GM12878 (cell line): ENCODE data around the gene ZBTB34. TPM values are rescaled to one million over a fixed set of nuclear protein-coding genes. Genes with fewer than 3 reads are reported as not detected.

Source experiments
- ATAC-seq: fragments of 200-7000 bp; cut with Tn5 transposase; 3 replicates; pipeline ENCODE4 v1.9.1; 2020; ENCODE audit warnings: mild to moderate bottlenecking, moderate library complexity
- BruUV-seq: library from RNA; stranded (reverse); fragments of 400-500 nt; replicated peaks from 2 replicates; lab custom pipeline; 2021; lab: Mats Ljungman, UMichigan
- CTCF ChIA-PET: fragments of 300-600 bp; sonication (Branson Sonifier 250); formaldehyde crosslinking; extraction: SDS; loops from one replicate; lab custom pipeline; 2021; ENCODE audit warnings: inconsistent platforms; lab: Yijun Ruan, JAX
- POLR2A ChIA-PET: fragments of 350-600 bp; formaldehyde crosslinking; extraction: SDS; loops from one replicate; lab custom pipeline; 2021; ENCODE audit warnings: inconsistent platforms; lab: Charles Lee
- RAD21 ChIA-PET: fragments of 300-600 bp; sonication (Branson Sonifier 250); formaldehyde crosslinking; loops from one replicate; lab custom pipeline; 2023; ENCODE audit warnings: antibody characterized with exemption; ENCODE audit not compliant: unreplicated experiment; lab: Charles Lee
- SMC1A ChIA-PET: fragments of 300-600 bp; sonication (Branson Sonifier 250); formaldehyde crosslinking; loops from one replicate; lab custom pipeline; 2023; ENCODE audit not compliant: unreplicated experiment, uncharacterized antibody; lab: Charles Lee
- DNase-seq: peaks from one replicate; pipeline ENCODE4 v3.0.0-alpha.2; 2011; ENCODE audit warnings: low read depth, low spot score
- FAIRE-seq: peaks from 3 replicates; lab custom pipeline; 2011; peaks lifted over from hg19 to GRCh38; lab: Jason Lieb, UNC
- H2AFZ ChIP-seq: 2 replicates; pipeline ENCODE4 v1.6.0; 2011; ENCODE audit warnings: low read depth, low read length, control low read depth; ENCODE audit not compliant: control insufficient read depth
- H3K27ac ChIP-seq: 2 replicates; pipeline ENCODE4 v1.5.1; 2011; ENCODE audit warnings: control low read depth; ENCODE audit not compliant: control insufficient read depth, insufficient read depth
- H3K27me3 ChIP-seq, 2 experiments: replicated peaks in 1 of 2; 2 replicates each; pipeline versions ENCODE4 v1.6.0 to v1.6.1; 2011; ENCODE audit warnings: low read length in 1 of 2; ENCODE audit not compliant: control insufficient read depth in 2 of 2, insufficient read depth in 2 of 2
- H3K36me3 ChIP-seq, 2 experiments: 2 replicates each; pipeline ENCODE4 v1.5.1; 2011; ENCODE audit warnings: low read length in 1 of 2; ENCODE audit not compliant: control insufficient read depth in 2 of 2, insufficient read depth in 2 of 2
- H3K4me1 ChIP-seq: 2 replicates; pipeline ENCODE4 v1.6.1; 2011; ENCODE audit warnings: mild to moderate bottlenecking, low read length, moderate library complexity, mixed read lengths; ENCODE audit not compliant: control insufficient read depth, insufficient read depth
- H3K4me2 ChIP-seq: 2 replicates; pipeline ENCODE4 v1.6.0; 2011; ENCODE audit warnings: control low read depth; ENCODE audit not compliant: control insufficient read depth, insufficient read depth
- H3K4me3 ChIP-seq: fragments of 200-600 bp; sonication (generic); 2 replicates; pipeline ENCODE4 v1.5.1; 2016
- H3K79me2 ChIP-seq: 2 replicates; pipeline ENCODE4 v1.6.0; 2011; ENCODE audit warnings: low read length; ENCODE audit not compliant: control insufficient read depth, insufficient read depth
- H3K9ac ChIP-seq: 2 replicates; pipeline ENCODE4 v1.8.0; 2011; ENCODE audit warnings: low read length, control low read depth, mixed read lengths; ENCODE audit not compliant: control insufficient read depth, insufficient read depth
- H3K9me3 ChIP-seq: replicated peaks from 3 replicates; pipeline ENCODE4 v1.5.1; 2011; ENCODE audit warnings: mild to moderate bottlenecking, low read length; ENCODE audit not compliant: control insufficient read depth, insufficient read depth
- H4K20me1 ChIP-seq: 2 replicates; pipeline ENCODE4 v1.6.0; 2011; ENCODE audit not compliant: control insufficient read depth, insufficient read depth
- CTCF ChIP-seq, 3 experiments: IDR thresholded peaks in 2 of 3; conservative IDR thresholded peaks in 1 of 3; 2 replicates each; pipeline ENCODE4 v1.5.1; 2011; ENCODE audit warnings: low read depth in 3 of 3, low read length in 3 of 3, mild to moderate bottlenecking in 3 of 3, control low read depth in 2 of 3, moderate library complexity in 2 of 3, inconsistent platforms in 1 of 3, mixed read lengths in 1 of 3; ENCODE audit not compliant: control insufficient read depth in 2 of 3, insufficient read depth in 1 of 3; ENCODE audit errors: extremely low read depth in 1 of 3
- EP300 ChIP-seq, 2 experiments: fragments of 150-350 bp in 1 of 2; IDR thresholded peaks; 2 replicates each; pipeline ENCODE4 v1.6.1; 2011 to 2012; ENCODE audit warnings: low read depth in 2 of 2, low read length in 2 of 2, borderline replicate concordance in 1 of 2, improper control_type of control experiment in 1 of 2, inconsistent platforms in 1 of 2; ENCODE audit not compliant: control insufficient read depth in 1 of 2
- ETV6 ChIP-seq, 2 experiments: fragments of 450-650 bp in 1 of 2; IDR thresholded peaks in 1 of 2; conservative IDR thresholded peaks in 1 of 2; 2 replicates each; pipeline ENCODE4 v1.6.1; 2014; ENCODE audit warnings: antibody characterized with exemption in 1 of 2, borderline replicate concordance in 1 of 2, low read depth in 1 of 2, mild to moderate bottlenecking in 1 of 2, moderate library complexity in 1 of 2
- GABPA ChIP-seq: IDR thresholded peaks from 2 replicates; pipeline ENCODE4 v1.6.1; 2014; ENCODE audit warnings: antibody characterized with exemption, low read depth, mild to moderate bottlenecking, inconsistent platforms
- IRF4 ChIP-seq: IDR thresholded peaks from 2 replicates; pipeline ENCODE4 v1.6.1; 2011; ENCODE audit warnings: low read depth, low read length
- MLLT1 ChIP-seq: fragments of 450-650 bp; IDR thresholded peaks from 2 replicates; pipeline ENCODE4 v1.6.1; 2016; ENCODE audit warnings: mild to moderate bottlenecking
- NFXL1 ChIP-seq: fragments of 450-650 bp; IDR thresholded peaks from 2 replicates; pipeline ENCODE4 v1.6.1; 2017; ENCODE audit warnings: antibody characterized with exemption, mild to moderate bottlenecking, borderline replicate concordance
- NFYA ChIP-seq: IDR thresholded peaks from 2 replicates; pipeline ENCODE4 v1.6.1; 2011; ENCODE audit warnings: low read depth, mild to moderate bottlenecking, low read length, improper control_type of control experiment, borderline replicate concordance
- PAX8 ChIP-seq: fragments of 450-650 bp; IDR thresholded peaks from 2 replicates; pipeline ENCODE4 v1.6.1; 2017; ENCODE audit warnings: mild to moderate bottlenecking, moderate library complexity
- RBBP5 ChIP-seq: fragments of 200-600 bp; sonication (generic); conservative IDR thresholded peaks from 2 replicates; pipeline ENCODE4 v1.6.1; 2016
- RELB ChIP-seq: fragments of 450-650 bp; IDR thresholded peaks from 2 replicates; pipeline ENCODE4 v1.6.1; 2017; ENCODE audit warnings: low read depth, mild to moderate bottlenecking, moderate library complexity
- RUNX3 ChIP-seq: IDR thresholded peaks from 2 replicates; pipeline ENCODE4 v1.6.1; 2012; ENCODE audit warnings: low read length, inconsistent platforms
- SMAD1 ChIP-seq: fragments of 450-650 bp; IDR thresholded peaks from 2 replicates; pipeline ENCODE4 v1.6.1; 2018; ENCODE audit warnings: mild to moderate bottlenecking, low read depth; ENCODE audit not compliant: partially characterized antibody
- TBL1XR1 ChIP-seq: IDR thresholded peaks from 2 replicates; pipeline ENCODE4 v1.6.1; 2012; ENCODE audit warnings: low read depth, low read length, improper control_type of control experiment
- WGBS: methylation state at CpG from one replicate; pipeline ENCODE4 v1.1.6; 2016; ENCODE audit warnings: low lambda C conversion rate; ENCODE audit not compliant: insufficient replicate concordance, insufficient coverage; ENCODE audit errors: missing lambda C conversion rate; 5-methylcytosine and 5-hydroxymethylcytosine counted together
- in situ Hi-C: fragments of 300-500 bp; cut with MboI; formaldehyde crosslinking; loops from 9 replicates; pipeline ENCODE4 v1.14.3; 2018; ENCODE audit warnings: mixed read lengths
- intact Hi-C: fragments of 100-400 bp; cut with micrococcal nuclease; formaldehyde crosslinking; loops from one replicate; pipeline ENCODE4 v1.14.2; 2022; ENCODE audit not compliant: unreplicated experiment
- polyA plus RNA-seq, 11 experiments: library from polyadenylated mRNA; depleted of rRNA in 4 of 11; unstranded in 6 of 11; stranded (reverse) in 5 of 11; fragments of >200 nt; fragmentation: Nextera tagmentation in 4 of 11; fragmentation: Illumina TruSeq in 1 of 11; extraction: Ambion mirVana in 4 of 11; extraction: Trizol in 1 of 11; gene quantifications; 1 replicate in 1 of 11; 2 replicates in 10 of 11; pipeline versions ENCODE4 v1.2.1 to v1.2.3, GENCODE V29; 2011 to 2016; ENCODE audit warnings: inconsistent platforms in 2 of 11, missing spikeins in 2 of 11, low read depth in 1 of 11
- total RNA-seq, 4 experiments: library from RNA; depleted of rRNA in 3 of 4; stranded (reverse); fragments of >200 nt in 3 of 4; fragmentation: Illumina TruSeq in 1 of 4; extraction: Trizol in 1 of 4; gene quantifications; 2 replicates each; pipeline versions ENCODE4 v1.2.1 to v1.2.3, GENCODE V29; 2013 to 2021

The ZBTB34 gene
- total and polyA plus RNA-seq, 10 of the 15 experiments (the other 5 are each of a cell fraction or from before 2014, with no cell fraction given) = 0.71 to 11.3 (median 3.8) TPM

- Histone ChIP-seq H2AFZ (no peak overlapping the region), H3K9me3 (no peaks in the 10 kb centered on the region), H3K27me3 (peaks cover 0 to 5% of the 10 kb centered on the region in 2 experiments; a peak in 1 of 4 replicates), H3K9ac (no peak overlapping the region), H4K20me1 (no peaks in the 10 kb centered on the region), H3K79me2 (peaks cover 5% of the 10 kb centered on the region), H3K4me2 (no peak overlapping the region), H3K4me1 (peaks cover 6% of the 10 kb centered on the region; the same call in 1 of the 2 replicates), H3K27ac (no peak overlapping the region), H3K4me3 (no peak overlapping the region), H3K36me3 (no peaks in the 10 kb centered on the region)
- 73% methylated on average over 6 of the region's 6 CpGs for WGBS
- ATAC-seq (no peak), FAIRE-seq (no peak), DNase-seq (no peak)
- POLR2A ChIA-PET = no interaction called here
- SMC1A ChIA-PET = interaction anchor here (0.8 to 1.4 kb wide), 3 partner anchors 9 to 51 kb away, joined by 3 read pairs; no protein-coding TSS in a partner anchor
- CTCF ChIA-PET = interaction anchor here (1.0 kb wide), 1 partner anchor 878 kb away, joined by 3 read pairs; no protein-coding TSS in a partner anchor
- BruUV-seq = no TSS peak
- intact Hi-C loops = no loop called here
- RAD21 ChIA-PET = interaction anchor here (0.6 kb wide), 1 partner anchor 64 kb away, joined by 3 read pairs; no protein-coding TSS in a partner anchor
- in situ Hi-C loops = no loop called here
- TF ChIP-seq RELB = no peak
- TF ChIP-seq TBL1XR1 = no peak
- no peak for TF ChIP-seq PAX8
- no peak for TF ChIP-seq CTCF (IDR thresholded peaks at IDR 0.05 in 2 of 3, conservative IDR thresholded peaks at IDR 0.05 in 1 of 3; ENCODE audit: control insufficient read depth in 2 of 3, extremely low read depth in 1 of 3, insufficient read depth in 1 of 3, low read depth in 3 of 3, low read length in 3 of 3)
- no peak for TF ChIP-seq EP300 (IDR thresholded peaks at IDR 0.05; ENCODE audit: borderline replicate concordance in 1 of 2, control insufficient read depth in 1 of 2, low read depth in 2 of 2, low read length in 2 of 2)
- TF ChIP-seq SMAD1 = no peak
- no peak for TF ChIP-seq GABPA
- TF ChIP-seq IRF4 = no peak
- no peak for TF ChIP-seq NFXL1
- no peak for TF ChIP-seq RUNX3
- no peak for TF ChIP-seq NFYA
- no peak for TF ChIP-seq MLLT1
- TF ChIP-seq RBBP5 = no peak
- no peak for TF ChIP-seq ETV6 (conservative IDR thresholded peaks at IDR 0.05 in 1 of 2, IDR thresholded peaks at IDR 0.05 in 1 of 2; ENCODE audit: borderline replicate concordance in 1 of 2, low read depth in 1 of 2)
Measured at GRCh38 chr9:126856326-126856877, 4.0 kb upstream of the ZBTB34 start.
